Measurements from ENCODE around the gene CORO2B.

CORO2B gene

GRCh38 chr15:68595761-68596160 lies 17.0 kb downstream of the CORO2B start:
- Histone ChIP-seq H3K27me3 (ENCODE audit: control insufficient read depth, insufficient read depth, low read length) (no peaks in the 10 kb centered on the region), H3K9me3 (replicated peaks; ENCODE audit: low read length) (no peaks in the 10 kb centered on the region), H3K9ac (ENCODE audit: low read depth, low read length) (no peak overlapping the region), H3K4me1 (ENCODE audit: control insufficient read depth, insufficient read depth, low read length) (peaks cover 34% of the 10 kb centered on the region), H3K4me3 (ENCODE audit: low read length) (no peak overlapping the region), H3K36me3 (ENCODE audit: insufficient read depth, low read length) (no peaks in the 10 kb centered on the region), H3K4me2 (ENCODE audit: low read length) (no peak overlapping the region)

- Histone ChIP-seq H3K9ac (ENCODE audit: low read depth, low read length) (no peak overlapping the region), H3K4me1 (ENCODE audit: control insufficient read depth, insufficient read depth, low read length) (peaks cover 26% of the 10 kb centered on the region)
These were observed 17.9 kb downstream of the CORO2B start for GRCh38 chr15:68596691-68597090.

GRCh38 chr15:68597581-68597980 lies 18.8 kb downstream of the CORO2B start:
- Histone ChIP-seq H3K4me3 (ENCODE audit: low read length) (no peak overlapping the region), H3K9me3 (replicated peaks; ENCODE audit: low read length) (no peaks in the 10 kb centered on the region), H3K27me3 (ENCODE audit: control insufficient read depth, insufficient read depth, low read length) (no peaks in the 10 kb centered on the region), H3K36me3 (ENCODE audit: insufficient read depth, low read length) (no peaks in the 10 kb centered on the region), H3K9ac (ENCODE audit: low read depth, low read length) (no peak overlapping the region), H3K4me2 (ENCODE audit: low read length) (no peak overlapping the region), H3K4me1 (ENCODE audit: control insufficient read depth, insufficient read depth, low read length) (peaks cover 18% of the 10 kb centered on the region)

More at GRCh38 chr15:68596691-68597090, 17.9 kb downstream of the CORO2B start:
- no peaks in the 10 kb centered on the region for H3K9me3 ChIP-seq (replicated peaks; ENCODE audit: low read length)
- no peaks in the 10 kb centered on the region for H3K27me3 ChIP-seq (ENCODE audit: control insufficient read depth, insufficient read depth, low read length)
- no peak overlapping the region for H3K4me2 ChIP-seq (ENCODE audit: low read length)
- H3K36me3 ChIP-seq (ENCODE audit: insufficient read depth, low read length) = no peaks in the 10 kb centered on the region
- no peak overlapping the region for H3K4me3 ChIP-seq (ENCODE audit: low read length)

- Histone ChIP-seq H3K9me3 (replicated peaks; ENCODE audit: low read length) (no peaks in the 10 kb centered on the region), H3K27me3 (ENCODE audit: control insufficient read depth, insufficient read depth, low read length) (no peaks in the 10 kb centered on the region), H3K4me3 (ENCODE audit: low read length) (no peak overlapping the region), H3K9ac (ENCODE audit: low read depth, low read length) (no peak overlapping the region), H3K4me1 (ENCODE audit: control insufficient read depth, insufficient read depth, low read length) (peaks cover 13% of the 10 kb centered on the region), H3K4me2 (ENCODE audit: low read length) (no peak overlapping the region), H3K36me3 (ENCODE audit: insufficient read depth, low read length) (no peaks in the 10 kb centered on the region)
These were observed 19.7 kb downstream of the CORO2B start for GRCh38 chr15:68598171-68599152.

- H3K4me1 ChIP-seq (ENCODE audit: control insufficient read depth, insufficient read depth, low read length) = peaks cover 9% of the 10 kb centered on the region
- H3K36me3 ChIP-seq (ENCODE audit: insufficient read depth, low read length) = no peaks in the 10 kb centered on the region
- H3K4me3 ChIP-seq (ENCODE audit: low read length) = no peak overlapping the region
- H3K9me3 ChIP-seq (replicated peaks; ENCODE audit: low read length) = no peaks in the 10 kb centered on the region
- no peak overlapping the region for H3K4me2 ChIP-seq (ENCODE audit: low read length)
- H3K27me3 ChIP-seq (ENCODE audit: control insufficient read depth, insufficient read depth, low read length) = no peaks in the 10 kb centered on the region
- no peak overlapping the region for H3K9ac ChIP-seq (ENCODE audit: low read depth, low read length)
These were observed 20.4 kb downstream of the CORO2B start for GRCh38 chr15:68599153-68599545.

- Histone ChIP-seq H3K27me3 (ENCODE audit: control insufficient read depth, insufficient read depth, low read length) (no peaks in the 10 kb centered on the region), H3K36me3 (ENCODE audit: insufficient read depth, low read length) (no peaks in the 10 kb centered on the region), H3K4me1 (ENCODE audit: control insufficient read depth, insufficient read depth, low read length) (peaks cover 6% of the 10 kb centered on the region), H3K9me3 (replicated peaks; ENCODE audit: low read length) (no peaks in the 10 kb centered on the region), H3K4me3 (ENCODE audit: low read length) (no peak overlapping the region), H3K4me2 (ENCODE audit: low read length) (no peak overlapping the region), H3K9ac (ENCODE audit: low read depth, low read length) (no peak overlapping the region)
These were observed 20.8 kb downstream of the CORO2B start for GRCh38 chr15:68599560-68600071.

- H3K4me3 ChIP-seq (ENCODE audit: low read length) = no peak overlapping the region
- H3K4me1 ChIP-seq (ENCODE audit: control insufficient read depth, insufficient read depth, low read length) = peaks cover 11% of the 10 kb centered on the region
- H3K9me3 ChIP-seq (replicated peaks; ENCODE audit: low read length) = no peaks in the 10 kb centered on the region
- H3K9ac ChIP-seq (ENCODE audit: low read depth, low read length) = no peak overlapping the region
- no peaks in the 10 kb centered on the region for H3K27me3 ChIP-seq (ENCODE audit: control insufficient read depth, insufficient read depth, low read length)
- H3K36me3 ChIP-seq (ENCODE audit: insufficient read depth, low read length) = no peaks in the 10 kb centered on the region
- H3K4me2 ChIP-seq (ENCODE audit: low read length) = no peak overlapping the region
These were observed 22.7 kb downstream of the CORO2B start for GRCh38 chr15:68601206-68602197.

- H3K9me3 ChIP-seq (replicated peaks; ENCODE audit: low read length) = no peaks in the 10 kb centered on the region
- H3K4me2 ChIP-seq (ENCODE audit: low read length) = no peak overlapping the region
- H3K36me3 ChIP-seq (ENCODE audit: insufficient read depth, low read length) = no peaks in the 10 kb centered on the region
- H3K4me3 ChIP-seq (ENCODE audit: low read length) = no peak overlapping the region
- no peak overlapping the region for H3K9ac ChIP-seq (ENCODE audit: low read depth, low read length)
- no peaks in the 10 kb centered on the region for H3K27me3 ChIP-seq (ENCODE audit: control insufficient read depth, insufficient read depth, low read length)
- peaks cover 11% of the 10 kb centered on the region for H3K4me1 ChIP-seq (ENCODE audit: control insufficient read depth, insufficient read depth, low read length)
These were observed 23.8 kb downstream of the CORO2B start for GRCh38 chr15:68602459-68603215.

GRCh38 chr15:68603216-68603595 lies 24.4 kb downstream of the CORO2B start:
- H3K4me3 ChIP-seq (ENCODE audit: low read length) = no peak overlapping the region
- no peak overlapping the region for H3K9ac ChIP-seq (ENCODE audit: low read depth, low read length)
- H3K27me3 ChIP-seq (ENCODE audit: control insufficient read depth, insufficient read depth, low read length) = no peaks in the 10 kb centered on the region
- no peaks in the 10 kb centered on the region for H3K9me3 ChIP-seq (replicated peaks; ENCODE audit: low read length)
- peaks cover 17% of the 10 kb centered on the region for H3K4me1 ChIP-seq (ENCODE audit: control insufficient read depth, insufficient read depth, low read length)
- H3K4me2 ChIP-seq (ENCODE audit: low read length) = no peak overlapping the region
- H3K36me3 ChIP-seq (ENCODE audit: insufficient read depth, low read length) = no peaks in the 10 kb centered on the region

- Histone ChIP-seq H3K36me3 (ENCODE audit: insufficient read depth, low read length) (no peaks in the 10 kb centered on the region), H3K4me2 (ENCODE audit: low read length) (no peak overlapping the region), H3K4me3 (ENCODE audit: low read length) (no peak overlapping the region), H3K9me3 (replicated peaks; ENCODE audit: low read length) (no peaks in the 10 kb centered on the region), H3K9ac (ENCODE audit: low read depth, low read length) (no peak overlapping the region), H3K4me1 (ENCODE audit: control insufficient read depth, insufficient read depth, low read length) (peaks cover 24% of the 10 kb centered on the region), H3K27me3 (ENCODE audit: control insufficient read depth, insufficient read depth, low read length) (no peaks in the 10 kb centered on the region)
These were observed 25.2 kb downstream of the CORO2B start for GRCh38 chr15:68603951-68604350.
